T47D (cell line): ENCODE measurements around the gene PCBP2.
A peak's percentile ranks its signal among the peaks of the same experiment; 100 is the strongest.
"Not testable (repeated sequence)": the region's sequence is repeated elsewhere in the genome, so short reads cannot be mapped to it uniquely, and the experiment has no call there.

ENCODE experiments used
- DNase-seq, 2 experiments: peaks; one replicate each; pipeline versions ENCODE4 v3.0.0 to v3.0.0-alpha.2; 2011 to 2012; ENCODE audit warnings: low read depth in 1 of 2, low spot score in 1 of 2
- JUND ChIP-seq: IDR thresholded peaks from 2 replicates; pipeline ENCODE4 v1.6.1; 2012; ENCODE audit warnings: low read depth
- in situ Hi-C: cut with HindIII; loops from 2 replicates; pipeline ENCODE4 v1.10.0; 2016; ENCODE audit warnings: low sequenced_read_pairs, low pct_unique_long_range_greater_than_20kb

The PCBP2 gene

GRCh38 chr12:53424626-53425514 lies 27.0 kb upstream of the PCBP2 start:
- TF ChIP-seq JUND = no peak
- DNase-seq = no peak
- in situ Hi-C loops = no loop called here

- in situ Hi-C loops = no loop called here
Measured at GRCh38 chr12:53425515-53426150, 26.3 kb upstream of the PCBP2 start.

GRCh38 chr12:53427905-53428594 lies 23.9 kb upstream of the PCBP2 start:
- no peak for DNase-seq
- in situ Hi-C loops = no loop called here

More at GRCh38 chr12:53425515-53426150, 26.3 kb upstream of the PCBP2 start:
- no peak for DNase-seq
- no peak for TF ChIP-seq JUND

GRCh38 chr12:53428741-53429140 lies 23.2 kb upstream of the PCBP2 start:
- in situ Hi-C loops = no loop called here

More at GRCh38 chr12:53427905-53428594, 23.9 kb upstream of the PCBP2 start:
- TF ChIP-seq JUND = no peak

GRCh38 chr12:53430116-53430515 lies 21.8 kb upstream of the PCBP2 start:
- DNase-seq = no peak
- in situ Hi-C loops = no loop called here
- no peak for TF ChIP-seq JUND

More at GRCh38 chr12:53428741-53429140, 23.2 kb upstream of the PCBP2 start:
- DNase-seq = no peak
- TF ChIP-seq JUND = no peak

GRCh38 chr12:53431187-53431586 lies 20.7 kb upstream of the PCBP2 start:
- TF ChIP-seq JUND = no peak
- DNase-seq = no peak

GRCh38 chr12:53435326-53435725 lies 16.6 kb upstream of the PCBP2 start:
- in situ Hi-C loops = not testable (repeated sequence)

More at GRCh38 chr12:53431187-53431586, 20.7 kb upstream of the PCBP2 start:
- in situ Hi-C loops = no loop called here

GRCh38 chr12:53439582-53439981 lies 12.3 kb upstream of the PCBP2 start:
- in situ Hi-C loops, DNase-seq: not testable (repeated sequence)

More at GRCh38 chr12:53435326-53435725, 16.6 kb upstream of the PCBP2 start:
- DNase-seq = not testable (repeated sequence)

GRCh38 chr12:53441040-53441833 lies 10.7 kb upstream of the PCBP2 start, which contains the start of gene PRR13:
TSS of gene PRR13 (plus strand) at chr12:53441734. CDS start at chr12:53442715, 981 bp downstream.
- DNase-seq = peak; percentile 95 to 100
- in situ Hi-C loops = no loop called here
- TF ChIP-seq JUND = no peak

- TF ChIP-seq JUND = no peak
- no peak for DNase-seq
- in situ Hi-C loops = no loop called here
Measured at GRCh38 chr12:53443955-53444354, 7.9 kb upstream of the PCBP2 start.

- in situ Hi-C loops, DNase-seq: not testable (repeated sequence)
Measured at GRCh38 chr12:53444593-53445325, 7.1 kb upstream of the PCBP2 start.
